ENCODE measurements around the gene ATP1A3.

Gene ATP1A3

DNA sequence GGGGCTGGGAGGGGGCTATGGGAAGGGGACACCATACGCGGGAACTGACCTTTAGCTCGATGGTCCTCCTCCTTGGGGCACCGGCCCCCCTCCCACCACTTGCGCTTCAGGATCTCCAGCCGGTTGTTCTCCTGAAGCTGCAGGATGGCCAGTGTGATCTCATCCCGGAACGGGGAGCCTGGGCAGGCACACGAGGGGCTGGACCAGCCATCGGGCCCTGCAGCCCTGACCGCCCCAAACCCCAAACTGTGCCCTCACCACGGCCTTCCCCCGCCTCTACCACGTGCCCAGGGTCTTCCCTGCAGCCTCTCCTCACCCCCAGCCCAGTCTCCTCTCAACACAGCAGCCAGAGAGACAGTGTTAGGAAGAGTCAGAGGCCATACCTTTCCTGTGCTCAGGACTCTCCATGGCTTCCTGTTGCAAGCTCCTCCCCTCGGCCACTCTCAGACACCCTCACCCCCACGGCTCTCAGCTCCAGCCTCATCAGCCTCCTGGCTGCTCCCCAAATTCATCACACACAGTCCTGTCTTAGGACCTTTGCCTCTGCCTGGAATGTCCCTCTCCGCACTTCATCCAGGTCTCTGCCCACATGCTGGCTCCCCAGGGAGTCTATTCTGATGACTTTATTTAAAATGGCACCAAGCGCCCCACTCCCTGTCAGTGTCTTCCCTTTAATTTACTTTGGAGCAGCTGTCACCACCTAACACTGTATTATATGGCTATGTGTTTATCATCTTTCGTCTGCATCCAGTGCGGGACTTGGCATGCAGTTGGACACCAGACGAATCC, 9.7 kb upstream of the ATP1A3 start:
- TF ChIP-seq FOXP2 (optimal IDR thresholded peaks at IDR 0.05; ENCODE audit: borderline replicate concordance, extremely low read depth, extremely low read length, insufficient read depth): no peak
- TF ChIP-seq POLR2AphosphoS5 (IDR thresholded peaks at IDR 0.05; ENCODE audit: low read depth, low read length): no peak
- TF ChIP-seq SIN3A (IDR thresholded peaks at IDR 0.05; ENCODE audit: borderline replicate concordance, insufficient read depth, low read length): no peak
- TF ChIP-seq TAF1 (IDR thresholded peaks at IDR 0.05; ENCODE audit: borderline replicate concordance, insufficient read depth, low read length): no peak
- TF ChIP-seq, protein P1, sequence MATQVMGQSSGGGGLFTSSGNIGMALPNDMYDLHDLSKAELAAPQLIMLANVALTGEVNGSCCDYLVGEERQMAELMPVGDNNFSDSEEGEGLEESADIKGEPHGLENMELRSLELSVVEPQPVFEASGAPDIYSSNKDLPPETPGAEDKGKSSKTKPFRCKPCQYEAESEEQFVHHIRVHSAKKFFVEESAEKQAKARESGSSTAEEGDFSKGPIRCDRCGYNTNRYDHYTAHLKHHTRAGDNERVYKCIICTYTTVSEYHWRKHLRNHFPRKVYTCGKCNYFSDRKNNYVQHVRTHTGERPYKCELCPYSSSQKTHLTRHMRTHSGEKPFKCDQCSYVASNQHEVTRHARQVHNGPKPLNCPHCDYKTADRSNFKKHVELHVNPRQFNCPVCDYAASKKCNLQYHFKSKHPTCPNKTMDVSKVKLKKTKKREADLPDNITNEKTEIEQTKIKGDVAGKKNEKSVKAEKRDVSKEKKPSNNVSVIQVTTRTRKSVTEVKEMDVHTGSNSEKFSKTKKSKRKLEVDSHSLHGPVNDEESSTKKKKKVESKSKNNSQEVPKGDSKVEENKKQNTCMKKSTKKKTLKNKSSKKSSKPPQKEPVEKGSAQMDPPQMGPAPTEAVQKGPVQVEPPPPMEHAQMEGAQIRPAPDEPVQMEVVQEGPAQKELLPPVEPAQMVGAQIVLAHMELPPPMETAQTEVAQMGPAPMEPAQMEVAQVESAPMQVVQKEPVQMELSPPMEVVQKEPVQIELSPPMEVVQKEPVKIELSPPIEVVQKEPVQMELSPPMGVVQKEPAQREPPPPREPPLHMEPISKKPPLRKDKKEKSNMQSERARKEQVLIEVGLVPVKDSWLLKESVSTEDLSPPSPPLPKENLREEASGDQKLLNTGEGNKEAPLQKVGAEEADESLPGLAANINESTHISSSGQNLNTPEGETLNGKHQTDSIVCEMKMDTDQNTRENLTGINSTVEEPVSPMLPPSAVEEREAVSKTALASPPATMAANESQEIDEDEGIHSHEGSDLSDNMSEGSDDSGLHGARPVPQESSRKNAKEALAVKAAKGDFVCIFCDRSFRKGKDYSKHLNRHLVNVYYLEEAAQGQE (IDR thresholded peaks at IDR 0.05; ENCODE audit: insufficient read depth in 1 of 2, low read depth in 2 of 2, low read length in 2 of 2): no peak

DNA sequence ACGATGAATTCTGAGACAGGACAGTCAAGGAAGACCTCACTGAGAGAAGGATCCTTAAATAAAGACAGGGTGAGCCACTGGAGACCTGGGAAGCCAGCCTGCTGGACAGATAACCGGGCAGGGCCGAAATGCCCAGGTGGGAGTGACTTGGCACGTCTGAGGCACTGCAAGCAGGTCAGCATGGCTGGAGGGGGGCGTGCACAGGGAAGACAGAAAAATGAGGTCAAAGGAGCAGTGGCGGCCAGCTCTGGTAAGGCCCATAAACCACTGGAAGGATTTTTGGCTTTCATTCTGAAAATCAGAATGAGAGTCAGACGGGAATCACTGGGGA, 5.8 kb upstream of the ATP1A3 start:
- TF ChIP-seq TAF1 (IDR thresholded peaks at IDR 0.05; ENCODE audit: borderline replicate concordance, insufficient read depth, low read length): no peak
- no peak for TF ChIP-seq POLR2AphosphoS5 (IDR thresholded peaks at IDR 0.05; ENCODE audit: low read depth, low read length)
- TF ChIP-seq SIN3A (IDR thresholded peaks at IDR 0.05; ENCODE audit: borderline replicate concordance, insufficient read depth, low read length): no peak
- TF ChIP-seq FOXP2 (optimal IDR thresholded peaks at IDR 0.05; ENCODE audit: borderline replicate concordance, extremely low read depth, extremely low read length, insufficient read depth): no peak
- TF ChIP-seq, protein P1 (IDR thresholded peaks at IDR 0.05; ENCODE audit: insufficient read depth in 1 of 2, low read depth in 2 of 2, low read length in 2 of 2): no peak

DNA sequence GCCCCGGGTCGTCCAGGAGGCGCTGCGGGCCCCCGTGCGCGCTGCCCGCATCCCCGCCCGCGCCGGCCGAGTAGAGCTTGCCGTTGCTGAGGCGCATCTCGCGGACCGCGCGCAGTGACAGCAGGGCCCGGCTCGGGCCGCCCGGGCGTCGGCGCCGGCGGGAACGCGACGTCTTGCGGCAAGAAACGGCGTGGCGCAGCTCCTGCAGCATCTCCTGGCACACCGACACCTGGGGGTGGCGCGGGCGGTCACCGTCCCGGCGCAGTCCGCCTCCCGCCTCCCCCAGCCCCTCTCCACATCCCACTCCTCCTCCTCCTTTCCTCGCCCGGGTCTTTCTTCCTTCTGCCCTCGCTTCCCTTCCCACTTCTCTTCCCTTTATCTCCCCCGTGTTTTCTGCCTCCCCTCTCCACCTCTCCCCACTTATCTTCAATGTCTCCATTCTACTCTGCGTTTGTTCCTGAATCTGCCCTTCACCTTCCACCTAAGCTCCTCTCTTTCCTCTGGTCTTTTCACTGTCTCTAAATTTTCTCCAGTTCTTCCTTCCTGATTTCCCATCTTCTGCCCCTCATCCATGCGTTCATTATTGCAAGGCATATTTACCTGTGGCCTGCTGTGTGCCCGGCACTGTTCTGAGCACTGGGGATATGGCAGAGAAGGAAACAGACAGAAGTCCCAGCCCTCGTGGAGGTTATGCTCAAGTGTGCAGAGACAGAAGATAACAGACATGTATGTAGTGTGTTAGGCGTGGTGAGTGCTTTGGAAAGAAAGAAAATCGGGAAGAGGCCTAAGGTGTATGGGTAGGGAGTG, 5.2 kb upstream of the ATP1A3 start:
- TF ChIP-seq POLR2AphosphoS5 (IDR thresholded peaks at IDR 0.05; ENCODE audit: low read depth, low read length): no peak
- TF ChIP-seq FOXP2 (optimal IDR thresholded peaks at IDR 0.05; ENCODE audit: borderline replicate concordance, extremely low read depth, extremely low read length, insufficient read depth): no peak
- TF ChIP-seq TAF1 (IDR thresholded peaks at IDR 0.05; ENCODE audit: borderline replicate concordance, insufficient read depth, low read length): no peak
- TF ChIP-seq, protein P1 (IDR thresholded peaks at IDR 0.05; ENCODE audit: insufficient read depth in 1 of 2, low read depth in 2 of 2, low read length in 2 of 2): no peak
- no peak for TF ChIP-seq SIN3A (IDR thresholded peaks at IDR 0.05; ENCODE audit: borderline replicate concordance, insufficient read depth, low read length)

DNA sequence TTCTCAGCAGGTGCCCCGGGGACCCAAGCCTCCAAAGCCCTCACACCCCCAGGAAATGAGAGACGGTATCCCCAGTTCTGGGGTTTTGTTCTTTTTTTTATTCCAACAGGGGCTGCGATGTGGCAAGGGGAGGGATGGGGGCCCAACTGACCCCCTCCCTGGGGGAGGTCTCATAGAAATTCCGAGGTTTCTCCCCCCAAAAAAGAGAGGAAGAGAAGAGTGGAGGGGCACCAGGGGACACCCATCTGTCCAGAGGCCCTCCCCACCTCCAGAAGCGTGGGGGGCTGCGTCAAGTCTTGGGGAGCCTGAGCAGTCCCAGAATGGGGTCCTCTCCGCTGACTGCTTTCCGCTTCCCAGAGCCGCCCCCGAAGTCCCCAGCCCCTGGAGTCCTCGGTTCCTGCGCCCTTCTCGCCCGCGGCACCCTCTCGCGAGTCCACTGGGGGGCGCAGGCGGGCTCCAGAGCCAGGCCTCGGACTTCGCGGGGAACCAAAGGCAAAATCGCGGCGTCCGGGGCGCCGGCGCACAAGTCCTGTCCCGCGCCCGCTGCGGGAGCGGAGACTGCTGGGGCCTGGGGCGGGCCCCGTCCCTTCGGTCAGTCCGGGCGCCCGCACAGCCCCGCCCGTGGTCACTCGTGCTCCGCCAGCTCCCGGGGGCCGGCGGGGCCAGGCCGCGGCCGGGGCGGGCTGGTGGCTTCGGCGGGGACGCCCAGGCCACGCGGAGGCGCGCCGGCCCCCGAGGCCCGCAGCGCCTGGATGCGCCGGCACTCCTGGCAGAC, 4.4 kb upstream of the ATP1A3 start:
- TF ChIP-seq FOXP2 (optimal IDR thresholded peaks at IDR 0.05; ENCODE audit: borderline replicate concordance, extremely low read depth, extremely low read length, insufficient read depth): no peak
- TF ChIP-seq, protein P1 (IDR thresholded peaks at IDR 0.05; ENCODE audit: insufficient read depth in 1 of 2, low read depth in 2 of 2, low read length in 2 of 2): peak; percentile 59 to 81; a peak in 3 of 4 replicates
